Heart left ventricle (tissue), 13 donors: ENCODE measurements around the gene G6PC1.

ENCODE experiments used
- POLR2A ChIP-seq, 2 donors: fragments of 450-650 bp; IDR thresholded peaks; one replicate each; pipeline ENCODE4 v1.6.1; 2017; ENCODE audit warnings: antibody characterized with exemption in 2 of 2, mild to moderate bottlenecking in 2 of 2, moderate library complexity in 2 of 2
- TF ChIP-seq, protein P1 (sequence below), 12 donors: fragments of 200-600 bp; sonication (generic) in 4 of 12; IDR thresholded peaks; one replicate each; pipeline versions ENCODE4 v1.5.0 to v1.8.0; 2018 to 2022; ENCODE audit warnings: antibody characterized with exemption in 12 of 12, mild to moderate bottlenecking in 5 of 12
- donor health status: ischemic (EF 13 %, LVEDD 7.1; RV severe dilation, severe dysfunction).
- donor health status: DM: no; HTN: yes; CAD: no.
- donor health status: DM: no; HTN: no; CAD: no.
- donor health status: ischemic (EF 25% LVEDD 6.9; RV normal size, moderate dysfunction).
- donor health status: ischemic (EF 25% LVEDD 5.7; RV mildly dilated, moderate dysfunction).
- donor health status: ischemic (EF 35%, LVEDD 5.7; RV mildly dilated, moderate dysfunction).
- donor health status: nonischemic (EF 11% LVEDD 7.7; RV severe dilation, severe dysfunction).
- donor health status: DM: yes; HTN: yes; CAD: no.
- donor health status: PGD.
- donor health status: ischemic (EF 29% LVEDD 5.4; RV normal size, mild dysfunction).
- donor health status: nonischemic (EF 23%, LVEDD 6.1; RV moderate dilation, normal function).

- TF ChIP-seq, protein P1, sequence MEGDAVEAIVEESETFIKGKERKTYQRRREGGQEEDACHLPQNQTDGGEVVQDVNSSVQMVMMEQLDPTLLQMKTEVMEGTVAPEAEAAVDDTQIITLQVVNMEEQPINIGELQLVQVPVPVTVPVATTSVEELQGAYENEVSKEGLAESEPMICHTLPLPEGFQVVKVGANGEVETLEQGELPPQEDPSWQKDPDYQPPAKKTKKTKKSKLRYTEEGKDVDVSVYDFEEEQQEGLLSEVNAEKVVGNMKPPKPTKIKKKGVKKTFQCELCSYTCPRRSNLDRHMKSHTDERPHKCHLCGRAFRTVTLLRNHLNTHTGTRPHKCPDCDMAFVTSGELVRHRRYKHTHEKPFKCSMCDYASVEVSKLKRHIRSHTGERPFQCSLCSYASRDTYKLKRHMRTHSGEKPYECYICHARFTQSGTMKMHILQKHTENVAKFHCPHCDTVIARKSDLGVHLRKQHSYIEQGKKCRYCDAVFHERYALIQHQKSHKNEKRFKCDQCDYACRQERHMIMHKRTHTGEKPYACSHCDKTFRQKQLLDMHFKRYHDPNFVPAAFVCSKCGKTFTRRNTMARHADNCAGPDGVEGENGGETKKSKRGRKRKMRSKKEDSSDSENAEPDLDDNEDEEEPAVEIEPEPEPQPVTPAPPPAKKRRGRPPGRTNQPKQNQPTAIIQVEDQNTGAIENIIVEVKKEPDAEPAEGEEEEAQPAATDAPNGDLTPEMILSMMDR (IDR thresholded peaks at IDR 0.05) = no peak
- no peak for TF ChIP-seq POLR2A (IDR thresholded peaks at IDR 0.05)
Measured at GRCh38 chr17:42894283-42895184, 6.1 kb upstream of the G6PC1 start.
